SK-N-SH (cell line): Measurements from ENCODE around the gene SCGB1C2. TPM values are rescaled to one million over a fixed set of nuclear protein-coding genes. Genes with fewer than 3 reads are reported as not detected.

Experiments
- CTCF ChIA-PET: fragments of 300-600, 350-600 bp; formaldehyde crosslinking; extraction: SDS; loops from one replicate; lab custom pipeline; 2021; lab: Yijun Ruan, JAX
- POLR2A ChIA-PET: fragments of 350-600 bp; sonication (Branson Sonifier 250); formaldehyde crosslinking; extraction: SDS; loops from one replicate; lab custom pipeline; 2020; ENCODE audit warnings: antibody characterized with exemption, inconsistent platforms; lab: Yijun Ruan, JAX
- DNase-seq: peaks from one replicate; pipeline ENCODE4 v3.0.0; 2012
- H2AFZ ChIP-seq: fragments of 200-600 bp; sonication (generic); 2 replicates; pipeline ENCODE4 v1.8.1; 2016; ENCODE audit warnings: antibody characterized with exemption, mild to moderate bottlenecking, low read depth
- H3F3A ChIP-seq: fragments of 200-600 bp; sonication (generic); replicated peaks from 2 replicates; pipeline ENCODE3; 2016; ENCODE audit warnings: antibody characterized with exemption, mild to moderate bottlenecking; ENCODE audit not compliant: insufficient read depth
- H3K27ac ChIP-seq, 2 experiments: fragments of 200-500 bp in 1 of 2; fragments of 200-600 bp in 1 of 2; sonication (Bioruptor generic) in 1 of 2; sonication (generic), shearing (Covaris generic) in 1 of 2; 2 replicates each; pipeline versions ENCODE4 v1.5.1 to v1.6.1; 2014 to 2016; ENCODE audit warnings: low read depth in 2 of 2, inconsistent platforms in 1 of 2, low read length in 1 of 2, mild to moderate bottlenecking in 1 of 2, mixed read lengths in 1 of 2
- H3K27me3 ChIP-seq: fragments of 200-600 bp; sonication (generic), shearing (Covaris generic); 2 replicates; pipeline ENCODE4 v1.6.1; 2016; ENCODE audit warnings: mixed run types; ENCODE audit not compliant: insufficient read depth
- H3K36me3 ChIP-seq, 2 experiments: fragments of 200-500 bp in 1 of 2; fragments of 200-600 bp in 1 of 2; sonication (Bioruptor generic) in 1 of 2; sonication (generic) in 1 of 2; replicated peaks in 1 of 2; 2 replicates each; pipeline versions ENCODE3 to v1.5.1; 2014 to 2016; ENCODE audit warnings: low read length in 1 of 2, mild to moderate bottlenecking in 1 of 2; ENCODE audit not compliant: insufficient read depth in 2 of 2, control insufficient read depth in 1 of 2
- H3K4me1 ChIP-seq, 2 experiments: fragments of 200-500 bp in 1 of 2; fragments of 200-600 bp in 1 of 2; sonication (Bioruptor generic) in 1 of 2; sonication (generic), shearing (Covaris generic) in 1 of 2; 2 replicates each; pipeline versions ENCODE4 v1.5.1 to v1.6.1; 2014 to 2016; ENCODE audit warnings: low read depth in 1 of 2, low read length in 1 of 2, mixed run types in 1 of 2; ENCODE audit not compliant: insufficient read depth in 2 of 2, control insufficient read depth in 1 of 2
- H3K4me2 ChIP-seq: fragments of 200-600 bp; sonication (generic), shearing (Covaris generic); 2 replicates; pipeline ENCODE4 v1.6.1; 2017; ENCODE audit warnings: mixed run types
- H3K4me3 ChIP-seq, 2 experiments: fragments of 200-500 bp in 1 of 2; fragments of 200-600 bp in 1 of 2; sonication (Bioruptor generic) in 1 of 2; sonication (generic), shearing (Covaris generic) in 1 of 2; 2 replicates each; pipeline versions ENCODE4 v1.5.1 to v1.8.1; 2014 to 2016; ENCODE audit warnings: low read depth in 2 of 2, inconsistent platforms in 1 of 2, low read length in 1 of 2, mild to moderate bottlenecking in 1 of 2, mixed read lengths in 1 of 2, moderate library complexity in 1 of 2
- H3K79me2 ChIP-seq: fragments of 200-600 bp; sonication (generic); 2 replicates; pipeline ENCODE4 v1.8.1; 2017; ENCODE audit warnings: mild to moderate bottlenecking; ENCODE audit not compliant: insufficient read depth
- H3K9ac ChIP-seq: fragments of 200-600 bp; sonication (generic); 2 replicates; pipeline ENCODE4 v1.6.1; 2017; ENCODE audit warnings: mixed run types
- H3K9me2 ChIP-seq: fragments of 200-600 bp; sonication (generic); 2 replicates; pipeline ENCODE4 v1.6.1; 2017; ENCODE audit warnings: mixed run types
- H3K9me3 ChIP-seq: fragments of 200-600 bp; sonication (generic); 2 replicates; pipeline ENCODE4 v1.6.1; 2017; ENCODE audit warnings: mixed run types, mild to moderate bottlenecking, moderate library complexity
- H4K20me1 ChIP-seq: fragments of 200-600 bp; sonication (generic); 2 replicates; pipeline ENCODE4 v1.6.1; 2017; ENCODE audit warnings: mild to moderate bottlenecking, mixed run types; ENCODE audit not compliant: insufficient read depth
- CHD2 ChIP-seq: fragments of 150-350 bp; IDR thresholded peaks from 2 replicates; pipeline ENCODE4 v1.6.1; 2018; ENCODE audit warnings: low read length; ENCODE audit not compliant: partially characterized antibody
- FOSL2 ChIP-seq: IDR thresholded peaks from 2 replicates; pipeline ENCODE4 v1.4.0; 2012; ENCODE audit warnings: low read depth, mild to moderate bottlenecking, moderate library complexity, borderline replicate concordance
- FOXM1 ChIP-seq: IDR thresholded peaks from 2 replicates; pipeline ENCODE4 v1.4.0; 2012; ENCODE audit warnings: low read depth, mild to moderate bottlenecking
- JUND ChIP-seq: IDR thresholded peaks from 2 replicates; pipeline ENCODE4 v1.4.0; 2012
- MXI1 ChIP-seq: IDR thresholded peaks from 2 replicates; pipeline ENCODE4 v1.6.1; 2012; ENCODE audit warnings: mild to moderate bottlenecking, low read depth, low read length, improper control_type of control experiment
- NFIC ChIP-seq: IDR thresholded peaks from 2 replicates; pipeline ENCODE4 v1.4.0; 2012; ENCODE audit warnings: borderline replicate concordance
- NRF1 ChIP-seq: IDR thresholded peaks from 2 replicates; pipeline ENCODE4 v1.6.1; 2012; ENCODE audit warnings: low read depth, mild to moderate bottlenecking, low read length
- TEAD4 ChIP-seq: IDR thresholded peaks from 2 replicates; pipeline ENCODE4 v1.4.0; 2012; ENCODE audit warnings: mild to moderate bottlenecking, borderline replicate concordance; ENCODE audit not compliant: insufficient read depth
- WGBS: methylation state at CpG from one replicate; pipeline ENCODE4 v1.1.6; 2017; ENCODE audit warnings: low lambda C conversion rate; 5-methylcytosine and 5-hydroxymethylcytosine counted together
- polyA plus RNA-seq, 3 experiments: library from polyadenylated mRNA; depleted of rRNA; stranded (reverse); fragments of >200 nt; gene quantifications; 2 replicates each; pipeline ENCODE4 v1.2.3, GENCODE V29; 2012
- TF ChIP-seq, protein P1 (sequence below): IDR thresholded peaks from 2 replicates; pipeline ENCODE4 v1.6.1; 2012; ENCODE audit warnings: mild to moderate bottlenecking, low read depth, low read length, moderate library complexity
- TF ChIP-seq, protein P2 (sequence below): fragments of 150-350 bp; IDR thresholded peaks from 2 replicates; pipeline ENCODE4 v1.6.1; 2016; ENCODE audit warnings: mild to moderate bottlenecking, low read depth, low read length

The SCGB1C2 gene
- polyA plus RNA-seq, 1 of the 3 experiments (the other 2 are of a cell fraction): not detected

DNA sequence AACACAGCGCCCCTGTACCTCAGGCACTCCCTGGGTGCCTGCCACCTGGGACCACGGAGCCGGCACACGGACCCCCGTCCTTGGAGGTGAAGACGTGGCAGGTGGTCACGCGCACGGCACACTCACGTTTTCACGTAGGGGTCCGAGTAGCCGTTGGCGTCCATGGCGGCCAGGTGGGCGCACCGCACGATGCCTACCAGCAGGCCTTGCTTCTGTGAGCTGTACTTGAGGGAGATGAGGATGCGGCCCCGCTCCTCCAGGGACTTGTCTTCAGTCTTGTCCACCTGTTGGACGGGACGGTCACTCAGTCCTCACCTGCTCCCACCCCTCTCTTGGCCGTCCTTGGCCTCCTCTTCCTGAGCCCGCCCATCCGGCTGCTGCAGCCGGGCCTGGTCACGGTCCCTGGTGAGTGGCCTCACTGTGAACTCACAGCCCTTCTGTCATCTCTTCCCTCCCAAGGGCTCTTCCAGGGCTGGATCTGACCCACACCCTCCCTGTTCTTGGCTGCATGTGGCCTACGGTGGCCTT is 18.8 kb downstream of the SCGB1C2 start:
- H3K27me3 ChIP-seq: no peaks in the 10 kb centered on the region; the same call in 1 of the 2 replicates
- ChIA-PET POLR2A (no interaction called here), CTCF (interaction anchor here (1.3 to 1.7 kb wide), 3 partner anchors 8 to 153 kb away, joined by 4 to 6 read pairs (median 5); no protein-coding TSS in a partner anchor)
- no peak overlapping the region for H3K9ac ChIP-seq
- no peak overlapping the region for H3K27ac ChIP-seq
- H4K20me1 ChIP-seq: no peaks in the 10 kb centered on the region
- H3K4me2 ChIP-seq: no peak overlapping the region
- no peaks in the 10 kb centered on the region for H3K4me1 ChIP-seq
- H3K36me3 ChIP-seq: no peaks in the 10 kb centered on the region
- no peaks in the 10 kb centered on the region for H3K9me3 ChIP-seq
- H3F3A ChIP-seq: no peaks in the 10 kb centered on the region
- no peak overlapping the region for H3K4me3 ChIP-seq
- H3K9me2 ChIP-seq: no peaks in the 10 kb centered on the region
- 81% methylated on average over 14 of the region's 28 CpGs for WGBS
- H2AFZ ChIP-seq: no peak overlapping the region
- TF ChIP-seq TEAD4: no peak
- no peak for TF ChIP-seq FOXM1
- no peak for TF ChIP-seq JUND
- TF ChIP-seq NRF1: no peak
- TF ChIP-seq FOSL2: no peak
- no peak for DNase-seq
- no peaks in the 10 kb centered on the region for H3K79me2 ChIP-seq

DNA sequence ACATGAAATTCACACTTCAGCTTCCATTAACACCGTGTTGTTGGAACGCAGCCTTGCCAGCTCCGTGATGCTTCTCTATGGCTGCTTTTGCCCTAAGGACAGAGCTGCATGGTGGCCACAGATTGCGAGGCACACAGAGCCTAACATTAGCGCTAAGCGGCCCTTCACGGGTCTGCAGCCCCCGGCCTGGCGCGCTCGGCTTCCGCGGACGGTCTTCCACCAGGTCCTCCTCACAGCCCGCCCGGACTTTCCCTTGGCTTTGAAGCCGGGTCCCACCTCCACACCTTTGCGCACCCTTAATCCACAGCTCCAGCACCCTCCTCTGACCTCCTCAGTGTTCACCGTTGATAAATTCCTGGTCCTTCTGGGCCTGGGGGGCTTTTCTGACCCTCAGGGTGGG is 19.6 kb downstream of the SCGB1C2 start:
- H3K4me1 ChIP-seq: no peaks in the 10 kb centered on the region
- no peak overlapping the region for H3K4me3 ChIP-seq
- POLR2A ChIA-PET: no interaction called here
- H4K20me1 ChIP-seq: no peaks in the 10 kb centered on the region
- no peaks in the 10 kb centered on the region for H3K36me3 ChIP-seq
- 84% methylated on average over 19 of the region's 19 CpGs for WGBS
- H3K9me3 ChIP-seq: no peaks in the 10 kb centered on the region
- no peak overlapping the region for H3K4me2 ChIP-seq
- CTCF ChIA-PET: interaction anchor here (1.3 to 1.5 kb wide), 2 partner anchors 13 to 152 kb away, joined by 4 to 5 read pairs; no protein-coding TSS in a partner anchor
- H3K27me3 ChIP-seq: no peaks in the 10 kb centered on the region; the same call in 1 of the 2 replicates
- TF ChIP-seq FOXM1 (no peak), MXI1 (no peak), NFIC (no peak), CHD2 (no peak), NRF1 (no peak)
- TF ChIP-seq, protein P1, sequence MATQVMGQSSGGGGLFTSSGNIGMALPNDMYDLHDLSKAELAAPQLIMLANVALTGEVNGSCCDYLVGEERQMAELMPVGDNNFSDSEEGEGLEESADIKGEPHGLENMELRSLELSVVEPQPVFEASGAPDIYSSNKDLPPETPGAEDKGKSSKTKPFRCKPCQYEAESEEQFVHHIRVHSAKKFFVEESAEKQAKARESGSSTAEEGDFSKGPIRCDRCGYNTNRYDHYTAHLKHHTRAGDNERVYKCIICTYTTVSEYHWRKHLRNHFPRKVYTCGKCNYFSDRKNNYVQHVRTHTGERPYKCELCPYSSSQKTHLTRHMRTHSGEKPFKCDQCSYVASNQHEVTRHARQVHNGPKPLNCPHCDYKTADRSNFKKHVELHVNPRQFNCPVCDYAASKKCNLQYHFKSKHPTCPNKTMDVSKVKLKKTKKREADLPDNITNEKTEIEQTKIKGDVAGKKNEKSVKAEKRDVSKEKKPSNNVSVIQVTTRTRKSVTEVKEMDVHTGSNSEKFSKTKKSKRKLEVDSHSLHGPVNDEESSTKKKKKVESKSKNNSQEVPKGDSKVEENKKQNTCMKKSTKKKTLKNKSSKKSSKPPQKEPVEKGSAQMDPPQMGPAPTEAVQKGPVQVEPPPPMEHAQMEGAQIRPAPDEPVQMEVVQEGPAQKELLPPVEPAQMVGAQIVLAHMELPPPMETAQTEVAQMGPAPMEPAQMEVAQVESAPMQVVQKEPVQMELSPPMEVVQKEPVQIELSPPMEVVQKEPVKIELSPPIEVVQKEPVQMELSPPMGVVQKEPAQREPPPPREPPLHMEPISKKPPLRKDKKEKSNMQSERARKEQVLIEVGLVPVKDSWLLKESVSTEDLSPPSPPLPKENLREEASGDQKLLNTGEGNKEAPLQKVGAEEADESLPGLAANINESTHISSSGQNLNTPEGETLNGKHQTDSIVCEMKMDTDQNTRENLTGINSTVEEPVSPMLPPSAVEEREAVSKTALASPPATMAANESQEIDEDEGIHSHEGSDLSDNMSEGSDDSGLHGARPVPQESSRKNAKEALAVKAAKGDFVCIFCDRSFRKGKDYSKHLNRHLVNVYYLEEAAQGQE: no peak
- TF ChIP-seq, protein P2, sequence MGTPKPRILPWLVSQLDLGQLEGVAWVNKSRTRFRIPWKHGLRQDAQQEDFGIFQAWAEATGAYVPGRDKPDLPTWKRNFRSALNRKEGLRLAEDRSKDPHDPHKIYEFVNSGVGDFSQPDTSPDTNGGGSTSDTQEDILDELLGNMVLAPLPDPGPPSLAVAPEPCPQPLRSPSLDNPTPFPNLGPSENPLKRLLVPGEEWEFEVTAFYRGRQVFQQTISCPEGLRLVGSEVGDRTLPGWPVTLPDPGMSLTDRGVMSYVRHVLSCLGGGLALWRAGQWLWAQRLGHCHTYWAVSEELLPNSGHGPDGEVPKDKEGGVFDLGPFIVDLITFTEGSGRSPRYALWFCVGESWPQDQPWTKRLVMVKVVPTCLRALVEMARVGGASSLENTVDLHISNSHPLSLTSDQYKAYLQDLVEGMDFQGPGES: no peak
- no peak overlapping the region for H3K9ac ChIP-seq
- no peak overlapping the region for H2AFZ ChIP-seq
- H3K27ac ChIP-seq: no peak overlapping the region
- no peaks in the 10 kb centered on the region for H3F3A ChIP-seq
- H3K9me2 ChIP-seq: no peaks in the 10 kb centered on the region
- DNase-seq: no peak
- no peaks in the 10 kb centered on the region for H3K79me2 ChIP-seq
